Measurements from ENCODE around the gene OR2V1. TPM values are rescaled to one million over a fixed set of nuclear protein-coding genes. Genes with fewer than 3 reads are reported as not detected.

Gene OR2V1
- total RNA-seq, 1 experiment from 2014 or later: not detected

DNA sequence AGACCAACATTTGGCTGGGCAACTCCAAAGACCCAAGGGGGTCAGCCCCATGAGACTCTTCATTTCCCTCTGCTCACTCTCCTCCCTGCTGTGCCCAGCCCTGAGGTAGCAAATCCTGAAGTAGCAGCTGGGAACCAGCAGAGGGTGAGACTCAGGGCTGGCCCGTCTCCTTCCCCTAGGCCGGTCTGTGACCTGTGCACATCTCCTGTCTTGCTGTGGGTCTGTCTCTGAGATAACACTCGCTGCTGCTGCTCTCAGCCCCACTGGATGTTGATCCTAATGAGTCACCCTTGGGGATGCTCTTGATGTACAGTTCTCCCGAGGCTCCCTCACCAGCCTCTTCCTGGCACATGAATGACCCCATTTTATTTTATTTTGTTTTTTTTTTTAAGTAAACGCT is 7.3 kb upstream of the OR2V1 start:
- TF ChIP-seq, protein P1, sequence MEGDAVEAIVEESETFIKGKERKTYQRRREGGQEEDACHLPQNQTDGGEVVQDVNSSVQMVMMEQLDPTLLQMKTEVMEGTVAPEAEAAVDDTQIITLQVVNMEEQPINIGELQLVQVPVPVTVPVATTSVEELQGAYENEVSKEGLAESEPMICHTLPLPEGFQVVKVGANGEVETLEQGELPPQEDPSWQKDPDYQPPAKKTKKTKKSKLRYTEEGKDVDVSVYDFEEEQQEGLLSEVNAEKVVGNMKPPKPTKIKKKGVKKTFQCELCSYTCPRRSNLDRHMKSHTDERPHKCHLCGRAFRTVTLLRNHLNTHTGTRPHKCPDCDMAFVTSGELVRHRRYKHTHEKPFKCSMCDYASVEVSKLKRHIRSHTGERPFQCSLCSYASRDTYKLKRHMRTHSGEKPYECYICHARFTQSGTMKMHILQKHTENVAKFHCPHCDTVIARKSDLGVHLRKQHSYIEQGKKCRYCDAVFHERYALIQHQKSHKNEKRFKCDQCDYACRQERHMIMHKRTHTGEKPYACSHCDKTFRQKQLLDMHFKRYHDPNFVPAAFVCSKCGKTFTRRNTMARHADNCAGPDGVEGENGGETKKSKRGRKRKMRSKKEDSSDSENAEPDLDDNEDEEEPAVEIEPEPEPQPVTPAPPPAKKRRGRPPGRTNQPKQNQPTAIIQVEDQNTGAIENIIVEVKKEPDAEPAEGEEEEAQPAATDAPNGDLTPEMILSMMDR (IDR thresholded peaks at IDR 0.05 in 2 of 3, conservative IDR thresholded peaks at IDR 0.05 in 1 of 3; ENCODE audit: borderline replicate concordance in 1 of 3, insufficient read depth in 1 of 3, low read depth in 2 of 3, low read length in 2 of 3): peak in 2 of 3 experiments; percentile 6 to 7; a peak in 1 of 6 replicates
- TF ChIP-seq YY1 (IDR thresholded peaks at IDR 0.05; ENCODE audit: extremely low read depth, insufficient replicate concordance, low read depth, low read length): no peak
- no peak for TF ChIP-seq POLR2AphosphoS5 (IDR thresholded peaks at IDR 0.05; ENCODE audit: low read depth, low read length)
- Histone ChIP-seq H3K9me3 (ENCODE audit: control insufficient read depth in 1 of 2, insufficient read depth in 1 of 2, low read depth in 1 of 2, low read length in 2 of 2) (no peaks in the 10 kb centered on the region), H3K4me1 (ENCODE audit: control insufficient read depth in 1 of 2, insufficient read depth in 2 of 2, low read length in 2 of 2) (peaks cover 8% of the 10 kb centered on the region in 2 experiments), H3K36me3 (ENCODE audit: control insufficient read depth in 1 of 2, insufficient read depth in 2 of 2, low read length in 2 of 2) (no peaks in the 10 kb centered on the region), H3K9ac (ENCODE audit: low read length) (no peak overlapping the region), H3K27me3 (ENCODE audit: insufficient read depth, low read length) (no peaks in the 10 kb centered on the region), H3K9me2 (ENCODE audit: insufficient read depth) (no peaks in the 10 kb centered on the region), H3K27ac (ENCODE audit: low read depth, low read length) (no peak overlapping the region), H3K4me3 (replicated peaks in 1 of 2; ENCODE audit: low read depth in 1 of 2, low read length in 2 of 2) (no peak overlapping the region), H3K79me2 (ENCODE audit: insufficient read depth, low read length) (no peaks in the 10 kb centered on the region), H2AFZ (ENCODE audit: low read depth, low read length, poor library complexity, severe bottlenecking) (no peak overlapping the region), H4K20me1 (ENCODE audit: insufficient read depth) (no peaks in the 10 kb centered on the region), H3K4me2 (ENCODE audit: low read length) (no peak overlapping the region)
- POLR2A ChIA-PET: no interaction called here
- BruUV-seq (replicated peaks): no TSS peak
- intact Hi-C loops (cut with micrococcal nuclease): no loop called here
- CTCF ChIA-PET: no interaction called here
- DNase-seq (ENCODE audit: low read depth, low spot score) (no peak), ATAC-seq (peak; percentile 78)
- RAD21 ChIA-PET (ENCODE audit: low non-redundant PET in 1 of 2, low total read pairs in 2 of 2, uncharacterized antibody in 2 of 2, unreplicated experiment in 2 of 2): no interaction called here

DNA sequence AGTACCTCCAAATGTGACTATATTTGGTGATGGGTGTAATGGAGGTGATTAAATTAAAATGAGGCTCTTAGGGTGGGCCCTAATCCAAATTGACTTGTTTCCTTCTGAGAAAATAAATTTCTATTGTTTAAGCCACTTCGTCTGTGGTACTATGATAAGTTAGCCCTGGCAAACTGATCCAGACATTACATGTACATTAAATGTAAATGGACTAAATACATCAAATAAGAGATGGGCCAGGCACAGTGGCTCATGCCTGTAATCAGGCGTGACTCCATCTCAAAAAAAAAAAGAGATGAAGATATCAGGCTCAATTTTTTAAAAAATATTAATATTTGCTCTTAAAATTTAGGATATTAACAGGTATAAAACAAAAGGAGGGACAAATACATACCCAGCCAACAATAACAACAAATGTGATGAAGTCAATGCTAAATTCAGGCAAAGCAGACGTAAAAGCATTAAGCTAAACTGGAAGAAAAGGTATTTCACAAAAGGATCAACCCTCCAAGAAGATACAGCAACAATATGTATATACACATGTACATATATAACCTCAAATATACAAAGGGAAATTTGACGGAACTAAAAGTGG is 5.5 kb upstream of the OR2V1 start:
- H3K9me2 ChIP-seq (ENCODE audit: insufficient read depth): no peaks in the 10 kb centered on the region
- ChIA-PET CTCF (no interaction called here), POLR2A (no interaction called here), RAD21 (ENCODE audit: low non-redundant PET in 1 of 2, low total read pairs in 2 of 2, uncharacterized antibody in 2 of 2, unreplicated experiment in 2 of 2) (no interaction called here)
- H3K9ac ChIP-seq (ENCODE audit: low read length): no peak overlapping the region
- H3K79me2 ChIP-seq (ENCODE audit: insufficient read depth, low read length): no peaks in the 10 kb centered on the region
- BruUV-seq (replicated peaks): no TSS peak
- TF ChIP-seq POLR2AphosphoS5 (IDR thresholded peaks at IDR 0.05; ENCODE audit: low read depth, low read length): no peak
- no peak for TF ChIP-seq POLR2A (IDR thresholded peaks at IDR 0.05; ENCODE audit: borderline replicate concordance, extremely low read depth, insufficient read depth, insufficient read length)
- no peak for TF ChIP-seq CEBPB (IDR thresholded peaks at IDR 0.05; ENCODE audit: low read depth)
- no peak for TF ChIP-seq ZNF274 (IDR thresholded peaks at IDR 0.05; ENCODE audit: low read depth, low read length)
- TF ChIP-seq, protein P2, sequence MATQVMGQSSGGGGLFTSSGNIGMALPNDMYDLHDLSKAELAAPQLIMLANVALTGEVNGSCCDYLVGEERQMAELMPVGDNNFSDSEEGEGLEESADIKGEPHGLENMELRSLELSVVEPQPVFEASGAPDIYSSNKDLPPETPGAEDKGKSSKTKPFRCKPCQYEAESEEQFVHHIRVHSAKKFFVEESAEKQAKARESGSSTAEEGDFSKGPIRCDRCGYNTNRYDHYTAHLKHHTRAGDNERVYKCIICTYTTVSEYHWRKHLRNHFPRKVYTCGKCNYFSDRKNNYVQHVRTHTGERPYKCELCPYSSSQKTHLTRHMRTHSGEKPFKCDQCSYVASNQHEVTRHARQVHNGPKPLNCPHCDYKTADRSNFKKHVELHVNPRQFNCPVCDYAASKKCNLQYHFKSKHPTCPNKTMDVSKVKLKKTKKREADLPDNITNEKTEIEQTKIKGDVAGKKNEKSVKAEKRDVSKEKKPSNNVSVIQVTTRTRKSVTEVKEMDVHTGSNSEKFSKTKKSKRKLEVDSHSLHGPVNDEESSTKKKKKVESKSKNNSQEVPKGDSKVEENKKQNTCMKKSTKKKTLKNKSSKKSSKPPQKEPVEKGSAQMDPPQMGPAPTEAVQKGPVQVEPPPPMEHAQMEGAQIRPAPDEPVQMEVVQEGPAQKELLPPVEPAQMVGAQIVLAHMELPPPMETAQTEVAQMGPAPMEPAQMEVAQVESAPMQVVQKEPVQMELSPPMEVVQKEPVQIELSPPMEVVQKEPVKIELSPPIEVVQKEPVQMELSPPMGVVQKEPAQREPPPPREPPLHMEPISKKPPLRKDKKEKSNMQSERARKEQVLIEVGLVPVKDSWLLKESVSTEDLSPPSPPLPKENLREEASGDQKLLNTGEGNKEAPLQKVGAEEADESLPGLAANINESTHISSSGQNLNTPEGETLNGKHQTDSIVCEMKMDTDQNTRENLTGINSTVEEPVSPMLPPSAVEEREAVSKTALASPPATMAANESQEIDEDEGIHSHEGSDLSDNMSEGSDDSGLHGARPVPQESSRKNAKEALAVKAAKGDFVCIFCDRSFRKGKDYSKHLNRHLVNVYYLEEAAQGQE (IDR thresholded peaks at IDR 0.05; ENCODE audit: low read depth): no peak
- TF ChIP-seq RAD21 (IDR thresholded peaks at IDR 0.05; ENCODE audit: low read depth): no peak
- TF ChIP-seq, protein P3, sequence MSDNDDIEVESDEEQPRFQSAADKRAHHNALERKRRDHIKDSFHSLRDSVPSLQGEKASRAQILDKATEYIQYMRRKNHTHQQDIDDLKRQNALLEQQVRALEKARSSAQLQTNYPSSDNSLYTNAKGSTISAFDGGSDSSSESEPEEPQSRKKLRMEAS (IDR thresholded peaks at IDR 0.05): no peak
- no peak overlapping the region for H3K4me3 ChIP-seq (replicated peaks in 1 of 2; ENCODE audit: low read depth in 1 of 2, low read length in 2 of 2)
- H3K27me3 ChIP-seq (ENCODE audit: insufficient read depth, low read length): no peaks in the 10 kb centered on the region
- no peaks in the 10 kb centered on the region for H3K9me3 ChIP-seq (ENCODE audit: control insufficient read depth in 1 of 2, insufficient read depth in 1 of 2, low read depth in 1 of 2, low read length in 2 of 2)
- ATAC-seq (no peak), DNase-seq (ENCODE audit: low read depth, low spot score) (no peak)
- no peaks in the 10 kb centered on the region for H3K36me3 ChIP-seq (ENCODE audit: control insufficient read depth in 1 of 2, insufficient read depth in 2 of 2, low read length in 2 of 2)
- no peak overlapping the region for H3K4me2 ChIP-seq (ENCODE audit: low read length)
- intact Hi-C loops (cut with micrococcal nuclease): no loop called here
- H3K4me1 ChIP-seq (ENCODE audit: control insufficient read depth in 1 of 2, insufficient read depth in 2 of 2, low read length in 2 of 2): peaks cover 8 to 13% of the 10 kb centered on the region in 2 experiments
- H2AFZ ChIP-seq (ENCODE audit: low read depth, low read length, poor library complexity, severe bottlenecking): no peak overlapping the region
- no peaks in the 10 kb centered on the region for H4K20me1 ChIP-seq (ENCODE audit: insufficient read depth)
- no peak overlapping the region for H3K27ac ChIP-seq (ENCODE audit: low read depth, low read length)
